ENCODE data around the gene PROCA1. TPM values are rescaled to one million over a fixed set of nuclear protein-coding genes. Genes with fewer than 3 reads are reported as not detected.

Gene PROCA1
- total and polyA plus RNA-seq, 9 of the 15 experiments (the other 6 are each of a cell fraction or from before 2014, with no cell fraction given), result 0.78 to 16.2 (median 5.6) TPM

DNA sequence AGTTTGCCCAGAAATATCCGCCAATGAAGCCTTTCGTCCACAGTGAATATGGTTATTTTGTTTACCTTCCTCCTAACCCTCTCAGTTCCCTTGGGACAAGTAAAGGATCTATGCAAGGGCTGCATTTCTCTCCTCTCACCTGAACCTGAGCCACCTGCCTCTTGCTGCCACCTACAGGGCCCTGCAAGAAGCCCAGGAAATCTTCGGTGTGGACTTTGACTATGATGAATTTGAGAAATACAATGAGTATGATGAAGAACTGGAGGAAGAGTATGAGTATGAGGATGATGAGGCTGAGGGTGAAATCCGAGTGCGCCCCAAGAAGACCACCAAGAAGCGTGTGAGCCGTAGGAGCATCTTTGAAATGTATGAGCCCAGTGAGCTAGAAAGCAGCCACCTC is 35.7 kb downstream of the PROCA1 start (continued):
- no peak for TF ChIP-seq BCL6 (CRISPR knock-in tag; IDR thresholded peaks at IDR 0.05)
- no peak for TF ChIP-seq ZNF79 (CRISPR knock-in tag; IDR thresholded peaks at IDR 0.05; ENCODE audit: low read depth)
- no peak for TF ChIP-seq CUX1 (CRISPR knock-in tag; IDR thresholded peaks at IDR 0.05)
- TF ChIP-seq COPS2 (conservative IDR thresholded peaks at IDR 0.05), result no peak

DNA sequence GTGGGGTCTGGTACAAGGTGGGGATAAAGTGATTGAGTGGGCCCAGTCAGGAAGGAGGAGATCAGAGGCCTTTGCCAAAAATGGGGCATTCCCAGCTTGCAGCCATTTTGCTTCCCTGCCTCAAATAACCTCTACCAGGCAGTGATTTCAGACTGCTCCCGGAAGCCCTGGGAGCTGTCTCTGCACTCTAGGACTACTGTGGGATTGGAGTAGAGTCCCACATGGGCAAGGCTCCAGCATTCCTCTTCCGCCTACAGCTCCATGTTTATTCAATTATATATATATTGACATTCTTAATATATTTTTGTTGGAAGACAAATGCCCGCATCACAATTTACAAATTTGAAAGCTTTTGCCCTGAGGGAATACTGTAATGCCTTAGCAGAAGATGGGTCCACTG is 36.2 kb downstream of the PROCA1 start:
- ATAC-seq (no peak), DNase-seq (ENCODE audit: extremely low read depth in 1 of 4, low spot score in 3 of 4) (no peak), FAIRE-seq (no peak)
- ChIA-PET POLR2A (interaction anchor here (1.1 to 2.1 kb wide), 7 partner anchors 12 to 74 kb away, joined by 3 to 19 read pairs (median 4); partner anchors contain the start of genes BLTP2, RPL23A, SDF2 and SUPT6H), CTCF (ENCODE audit: low intra/inter-chr PET ratio) (interaction anchor here (2.5 kb wide), 1 partner anchor 28 kb away, joined by 15 read pairs; no protein-coding TSS in a partner anchor)
- in situ Hi-C loops (cut with MboI), result no loop called here
- Histone ChIP-seq H3K27ac (ENCODE audit: extremely low read depth, low read depth, low read length) (no peak overlapping the region), H2AFZ (ENCODE audit: low read depth, low read length) (no peak overlapping the region), H3K9me3 (replicated peaks; ENCODE audit: control insufficient read depth, insufficient read depth, low read depth, low read length) (no peaks in the 10 kb centered on the region), H3K9ac (ENCODE audit: insufficient read depth in 1 of 2, low read depth in 2 of 2, low read length in 2 of 2) (no peak overlapping the region), H3K4me3 (no peak overlapping the region), H4K20me1 (replicated peaks; ENCODE audit: control insufficient read depth, insufficient read depth, low read length) (no peaks in the 10 kb centered on the region), H3K36me3 (ENCODE audit: control insufficient read depth, insufficient read depth, low read length) (peaks cover 96% of the 10 kb centered on the region), H3K79me2 (ENCODE audit: control insufficient read depth, insufficient read depth, low read length) (no peaks in the 10 kb centered on the region), H3K4me1 (replicated peaks in 1 of 2; ENCODE audit: control insufficient read depth in 2 of 2, insufficient read depth in 2 of 2, low read length in 2 of 2) (no peaks in the 10 kb centered on the region), H3K27me3 (ENCODE audit: control insufficient read depth in 2 of 2, insufficient read depth in 2 of 2, low read length in 2 of 2) (no peaks in the 10 kb centered on the region), H3K4me2 (ENCODE audit: insufficient read depth, low read length) (no peak overlapping the region), H3K9me1 (ENCODE audit: control insufficient read depth, insufficient read depth, low read length) (no peaks in the 10 kb centered on the region)
- 97% methylated on average over 3 of the region's 3 CpGs for WGBS (ENCODE audit: insufficient coverage, low coverage, missing lambda C conversion rate)
- TF ChIP-seq SNIP1 (IDR thresholded peaks at IDR 0.05; ENCODE audit: low read depth) (no peak), SIN3A (IDR thresholded peaks at IDR 0.05; ENCODE audit: borderline replicate concordance in 2 of 2, control insufficient read depth in 1 of 2, low read depth in 2 of 2, low read length in 2 of 2) (no peak), TFAM (CRISPR knock-in tag; conservative IDR thresholded peaks at IDR 0.05) (no peak), SMAD4 (CRISPR knock-in tag; conservative IDR thresholded peaks at IDR 0.05) (no peak), CBX1 (IDR thresholded peaks at IDR 0.05; ENCODE audit: low read depth) (no peak), BRF2 (IDR thresholded peaks at IDR 0.05; ENCODE audit: borderline replicate concordance, insufficient read depth, insufficient read length) (no peak), ZNF79 (CRISPR knock-in tag; IDR thresholded peaks at IDR 0.05; ENCODE audit: low read depth) (no peak), ZNF239 (CRISPR knock-in tag; IDR thresholded peaks at IDR 0.05) (no peak)
- TF ChIP-seq, protein P1, sequence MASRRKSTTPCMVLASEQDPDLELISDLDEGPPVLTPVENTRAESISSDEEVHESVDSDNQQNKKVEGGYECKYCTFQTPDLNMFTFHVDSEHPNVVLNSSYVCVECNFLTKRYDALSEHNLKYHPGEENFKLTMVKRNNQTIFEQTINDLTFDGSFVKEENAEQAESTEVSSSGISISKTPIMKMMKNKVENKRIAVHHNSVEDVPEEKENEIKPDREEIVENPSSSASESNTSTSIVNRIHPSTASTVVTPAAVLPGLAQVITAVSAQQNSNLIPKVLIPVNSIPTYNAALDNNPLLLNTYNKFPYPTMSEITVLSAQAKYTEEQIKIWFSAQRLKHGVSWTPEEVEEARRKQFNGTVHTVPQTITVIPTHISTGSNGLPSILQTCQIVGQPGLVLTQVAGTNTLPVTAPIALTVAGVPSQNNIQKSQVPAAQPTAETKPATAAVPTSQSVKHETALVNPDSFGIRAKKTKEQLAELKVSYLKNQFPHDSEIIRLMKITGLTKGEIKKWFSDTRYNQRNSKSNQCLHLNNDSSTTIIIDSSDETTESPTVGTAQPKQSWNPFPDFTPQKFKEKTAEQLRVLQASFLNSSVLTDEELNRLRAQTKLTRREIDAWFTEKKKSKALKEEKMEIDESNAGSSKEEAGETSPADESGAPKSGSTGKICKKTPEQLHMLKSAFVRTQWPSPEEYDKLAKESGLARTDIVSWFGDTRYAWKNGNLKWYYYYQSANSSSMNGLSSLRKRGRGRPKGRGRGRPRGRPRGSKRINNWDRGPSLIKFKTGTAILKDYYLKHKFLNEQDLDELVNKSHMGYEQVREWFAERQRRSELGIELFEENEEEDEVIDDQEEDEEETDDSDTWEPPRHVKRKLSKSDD (conservative IDR thresholded peaks at IDR 0.05; ENCODE audit: low read length), result no peak
- intact Hi-C loops (cut with micrococcal nuclease), result loop anchor here (5.0 kb wide), 1 partner anchor 33 kb away; no protein-coding TSS in a partner anchor
- no TSS peak for BruUV-seq (replicated peaks)
